Liver (tissue), 9 donors: Measurements from ENCODE around the gene DPF3. TPM values are rescaled to one million over a fixed set of nuclear protein-coding genes. Genes with fewer than 3 reads are reported as not detected.

Source experiments
- DNase-seq: peaks from one replicate; pipeline ENCODE4 v3.0.0-alpha.2; 2017; ENCODE audit warnings: low spot score
- H3K27ac ChIP-seq, 2 donors: one replicate each; pipeline ENCODE4 v1.7.0; 2013; ENCODE audit warnings: inconsistent platforms in 2 of 2, low read length in 2 of 2, control low read depth in 1 of 2, low read depth in 1 of 2, mild to moderate bottlenecking in 1 of 2
- H3K27me3 ChIP-seq, 4 donors: one replicate each; pipeline versions ENCODE4 v1.6.1 to v1.7.0; 2013; ENCODE audit warnings: low read length in 3 of 4, inconsistent platforms in 1 of 4, mild to moderate bottlenecking in 1 of 4, moderate library complexity in 1 of 4; ENCODE audit not compliant: control insufficient read depth in 4 of 4, insufficient read depth in 4 of 4
- H3K36me3 ChIP-seq, 4 donors: one replicate each; pipeline versions ENCODE4 v1.6.1 to v1.7.0; 2013; ENCODE audit warnings: low read length in 3 of 4, mild to moderate bottlenecking in 3 of 4, low read depth in 1 of 4, moderate library complexity in 1 of 4; ENCODE audit not compliant: control insufficient read depth in 4 of 4, insufficient read depth in 3 of 4
- H3K4me1 ChIP-seq, 4 donors: one replicate each; pipeline versions ENCODE4 v1.6.1 to v1.7.0; 2013; ENCODE audit warnings: low read length in 3 of 4, mild to moderate bottlenecking in 3 of 4, moderate library complexity in 1 of 4; ENCODE audit not compliant: control insufficient read depth in 4 of 4, insufficient read depth in 4 of 4
- H3K4me3 ChIP-seq, 3 donors: one replicate each; pipeline versions ENCODE4 v1.6.1 to v1.7.0; 2013; ENCODE audit warnings: low read length in 3 of 3, control low read depth in 1 of 3, low read depth in 1 of 3, mild to moderate bottlenecking in 1 of 3
- H3K9ac ChIP-seq, 2 donors: one replicate each; pipeline ENCODE4 v1.7.0; 2013; ENCODE audit warnings: low read length in 2 of 2, mild to moderate bottlenecking in 2 of 2, moderate library complexity in 2 of 2, control low read depth in 1 of 2, low read depth in 1 of 2
- H3K9me3 ChIP-seq, 4 donors: one replicate each; pipeline versions ENCODE4 v1.6.1 to v1.7.0; 2013; ENCODE audit warnings: low read length in 3 of 4; ENCODE audit not compliant: control insufficient read depth in 4 of 4
- EGR1 ChIP-seq, 2 donors: IDR thresholded peaks; 2 replicates each; pipeline ENCODE4 v1.6.1; 2016 to 2018; ENCODE audit warnings: antibody characterized with exemption in 2 of 2, low read depth in 2 of 2
- FOXA1 ChIP-seq: IDR thresholded peaks from 2 replicates; pipeline ENCODE4 v1.6.1; 2016; ENCODE audit warnings: antibody characterized with exemption
- FOXA2 ChIP-seq: IDR thresholded peaks from 2 replicates; pipeline ENCODE4 v1.6.1; 2016; ENCODE audit warnings: antibody characterized with exemption
- GABPA ChIP-seq, 2 donors: IDR thresholded peaks in 1 of 2; conservative IDR thresholded peaks in 1 of 2; 2 replicates each; pipeline ENCODE4 v1.6.1; 2016; ENCODE audit warnings: antibody characterized with exemption in 2 of 2, mild to moderate bottlenecking in 1 of 2, moderate library complexity in 1 of 2
- HNF4A ChIP-seq, 2 donors: conservative IDR thresholded peaks; 2 replicates each; pipeline ENCODE4 v1.6.1; 2016; ENCODE audit warnings: antibody characterized with exemption in 2 of 2, mild to moderate bottlenecking in 2 of 2
- HNF4G ChIP-seq: IDR thresholded peaks from 2 replicates; pipeline ENCODE4 v1.6.1; 2016; ENCODE audit warnings: antibody characterized with exemption
- JUND ChIP-seq, 2 donors: IDR thresholded peaks; 2 replicates each; pipeline ENCODE4 v1.6.1; 2016; ENCODE audit warnings: antibody characterized with exemption in 2 of 2
- NR2F2 ChIP-seq: IDR thresholded peaks from 2 replicates; pipeline ENCODE4 v1.6.1; 2016; ENCODE audit warnings: antibody characterized with exemption
- RAD21 ChIP-seq, 2 donors: IDR thresholded peaks; 2 replicates each; pipeline ENCODE4 v1.6.1; 2016; ENCODE audit warnings: antibody characterized with exemption in 2 of 2, mild to moderate bottlenecking in 2 of 2
- RXRA ChIP-seq, 2 donors: IDR thresholded peaks; 2 replicates each; pipeline ENCODE4 v1.6.1; 2017 to 2018; ENCODE audit warnings: antibody characterized with exemption in 2 of 2, mild to moderate bottlenecking in 1 of 2
- SP1 ChIP-seq: IDR thresholded peaks from 2 replicates; pipeline ENCODE4 v1.6.1; 2018; ENCODE audit warnings: antibody characterized with exemption, mild to moderate bottlenecking
- TAF1 ChIP-seq: conservative IDR thresholded peaks from 2 replicates; pipeline ENCODE4 v1.6.1; 2016; ENCODE audit warnings: antibody characterized with exemption, mild to moderate bottlenecking
- YY1 ChIP-seq: IDR thresholded peaks from 2 replicates; pipeline ENCODE4 v1.6.1; 2016; ENCODE audit warnings: antibody characterized with exemption, mild to moderate bottlenecking
- WGBS: extraction: QIAGEN DNeasy Blood & Tissue Kit; methylation state at CpG from one replicate; pipeline ENCODE4 v1.1.7; 2013; 5-methylcytosine and 5-hydroxymethylcytosine counted together
- polyA plus RNA-seq, 2 donors: library from polyadenylated mRNA; stranded (reverse) in 1 of 2; unstranded in 1 of 2; fragments of 200-250 nt in 1 of 2; fragments of >200 nt in 1 of 2; fragmentation: Nextera tagmentation in 1 of 2; extraction: Ambion mirVana in 1 of 2; gene quantifications; one replicate each; pipeline versions ENCODE4 v1.2.1 to v1.2.3, GENCODE V29; 2013 to 2015
- total RNA-seq, 2 donors: library from RNA; depleted of rRNA; stranded (reverse); fragments of >200 nt; gene quantifications; one replicate each; pipeline ENCODE4 v1.2.3, GENCODE V29; 2014
- TF ChIP-seq, protein P1 (sequence below): IDR thresholded peaks from 2 replicates; pipeline ENCODE4 v1.6.1; 2016; ENCODE audit warnings: antibody characterized with exemption
- TF ChIP-seq, protein P2 (sequence below): IDR thresholded peaks from 2 replicates; pipeline ENCODE4 v1.6.1; 2016; ENCODE audit warnings: antibody characterized with exemption
- TF ChIP-seq, protein P3 (sequence below): IDR thresholded peaks from 2 replicates; pipeline ENCODE4 v1.6.1; 2016; ENCODE audit warnings: antibody characterized with exemption
- TF ChIP-seq, protein P4 (sequence below): IDR thresholded peaks from 2 replicates; pipeline ENCODE4 v1.6.1; 2016; ENCODE audit warnings: antibody characterized with exemption, mild to moderate bottlenecking
- TF ChIP-seq, protein P5 (sequence below): fragments of 150-350 bp; IDR thresholded peaks from 2 replicates; pipeline ENCODE4 v1.5.1; 2017; ENCODE audit warnings: improper control_type of control experiment, low read depth, low read length; ENCODE audit not compliant: missing input control
- donor health status: healthy.
- donor health status: healthy.
- donor health status: healthy.
- donor health status: healthy.
- donor health status: healthy.

DPF3 gene
- total and polyA plus RNA-seq, 4 donors, result 1.1 to 23.2 (median 2.5) TPM

DNA sequence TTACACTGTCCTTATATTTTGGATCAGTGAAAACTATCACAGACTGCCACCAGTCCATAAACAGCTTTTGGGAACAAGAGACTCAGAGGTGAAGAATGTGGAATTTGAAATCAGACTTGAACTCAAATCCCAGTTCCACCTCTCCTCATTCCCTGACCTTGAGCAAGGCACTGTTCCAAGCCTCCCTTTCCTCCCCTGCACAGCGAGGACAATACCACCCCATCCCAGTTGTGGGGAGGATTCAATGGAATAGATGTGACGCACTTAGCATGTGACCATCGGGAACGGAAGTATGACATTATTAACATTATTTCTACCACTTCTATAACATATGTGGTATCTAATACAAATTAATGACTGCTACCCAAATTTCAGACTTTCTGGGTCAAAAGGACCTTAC, 63.5 kb downstream of the DPF3 start (continued):
- TF ChIP-seq, protein P1, sequence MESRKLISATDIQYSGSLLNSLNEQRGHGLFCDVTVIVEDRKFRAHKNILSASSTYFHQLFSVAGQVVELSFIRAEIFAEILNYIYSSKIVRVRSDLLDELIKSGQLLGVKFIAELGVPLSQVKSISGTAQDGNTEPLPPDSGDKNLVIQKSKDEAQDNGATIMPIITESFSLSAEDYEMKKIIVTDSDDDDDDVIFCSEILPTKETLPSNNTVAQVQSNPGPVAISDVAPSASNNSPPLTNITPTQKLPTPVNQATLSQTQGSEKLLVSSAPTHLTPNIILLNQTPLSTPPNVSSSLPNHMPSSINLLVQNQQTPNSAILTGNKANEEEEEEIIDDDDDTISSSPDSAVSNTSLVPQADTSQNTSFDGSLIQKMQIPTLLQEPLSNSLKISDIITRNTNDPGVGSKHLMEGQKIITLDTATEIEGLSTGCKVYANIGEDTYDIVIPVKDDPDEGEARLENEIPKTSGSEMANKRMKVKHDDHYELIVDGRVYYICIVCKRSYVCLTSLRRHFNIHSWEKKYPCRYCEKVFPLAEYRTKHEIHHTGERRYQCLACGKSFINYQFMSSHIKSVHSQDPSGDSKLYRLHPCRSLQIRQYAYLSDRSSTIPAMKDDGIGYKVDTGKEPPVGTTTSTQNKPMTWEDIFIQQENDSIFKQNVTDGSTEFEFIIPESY, result no peak

DNA sequence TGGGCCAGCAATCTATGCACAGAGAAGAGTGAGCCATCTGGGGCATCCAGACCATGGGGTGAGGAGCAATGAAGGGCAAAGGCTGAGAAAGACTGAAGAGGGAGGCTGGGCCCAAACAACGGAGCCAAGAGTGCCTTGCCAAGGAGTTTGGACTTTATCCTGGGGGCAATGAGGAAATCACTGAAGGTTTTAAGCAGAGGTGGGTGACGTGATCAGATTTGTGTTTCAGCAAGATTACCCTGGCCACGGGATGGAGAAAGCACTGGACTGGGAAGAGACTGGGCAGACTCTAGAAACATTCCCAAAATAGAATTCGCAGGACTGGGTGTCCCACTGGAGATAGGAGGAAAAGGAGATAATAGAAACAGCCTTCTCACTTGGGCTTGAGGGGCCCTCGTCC, 65.3 kb downstream of the DPF3 start:
- H3K9me3 ChIP-seq, result no peaks in the 10 kb centered on the region
- H3K4me3 ChIP-seq, result no peak overlapping the region
- WGBS, result 33% methylated on average over 5 of the region's 5 CpGs
- peak overlapping the region; percentile 36 to 61 for H3K9ac ChIP-seq
- H3K36me3 ChIP-seq, result no peaks in the 10 kb centered on the region
- TF ChIP-seq, protein P2, sequence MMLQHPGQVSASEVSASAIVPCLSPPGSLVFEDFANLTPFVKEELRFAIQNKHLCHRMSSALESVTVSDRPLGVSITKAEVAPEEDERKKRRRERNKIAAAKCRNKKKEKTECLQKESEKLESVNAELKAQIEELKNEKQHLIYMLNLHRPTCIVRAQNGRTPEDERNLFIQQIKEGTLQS, result peak; percentile 83
- TF ChIP-seq EGR1 (IDR thresholded peaks at IDR 0.05; ENCODE audit: low read depth in 2 of 2) (peak in 1 of 2 donors; percentile 83), TAF1 (no peak), FOXA2 (peak; percentile 48), JUND (IDR thresholded peaks at IDR 0.05) (peak; percentile 93 to 96), NR2F2 (no peak), HNF4A (conservative IDR thresholded peaks at IDR 0.05) (peak; percentile 98 to 99), RAD21 (IDR thresholded peaks at IDR 0.05) (peak; percentile 63 to 66), SP1 (peak; percentile 78), YY1 (peak; percentile 76), HNF4G (peak; percentile 97), RXRA (IDR thresholded peaks at IDR 0.05) (peak; percentile 73 to 96), FOXA1 (peak; percentile 68), GABPA (IDR thresholded peaks at IDR 0.05 in 1 of 2, conservative IDR thresholded peaks at IDR 0.05 in 1 of 2) (peak in 1 of 2 donors; percentile 54)
- TF ChIP-seq, protein P3, sequence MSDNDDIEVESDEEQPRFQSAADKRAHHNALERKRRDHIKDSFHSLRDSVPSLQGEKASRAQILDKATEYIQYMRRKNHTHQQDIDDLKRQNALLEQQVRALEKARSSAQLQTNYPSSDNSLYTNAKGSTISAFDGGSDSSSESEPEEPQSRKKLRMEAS, result peak; percentile 78
- TF ChIP-seq, protein P4, sequence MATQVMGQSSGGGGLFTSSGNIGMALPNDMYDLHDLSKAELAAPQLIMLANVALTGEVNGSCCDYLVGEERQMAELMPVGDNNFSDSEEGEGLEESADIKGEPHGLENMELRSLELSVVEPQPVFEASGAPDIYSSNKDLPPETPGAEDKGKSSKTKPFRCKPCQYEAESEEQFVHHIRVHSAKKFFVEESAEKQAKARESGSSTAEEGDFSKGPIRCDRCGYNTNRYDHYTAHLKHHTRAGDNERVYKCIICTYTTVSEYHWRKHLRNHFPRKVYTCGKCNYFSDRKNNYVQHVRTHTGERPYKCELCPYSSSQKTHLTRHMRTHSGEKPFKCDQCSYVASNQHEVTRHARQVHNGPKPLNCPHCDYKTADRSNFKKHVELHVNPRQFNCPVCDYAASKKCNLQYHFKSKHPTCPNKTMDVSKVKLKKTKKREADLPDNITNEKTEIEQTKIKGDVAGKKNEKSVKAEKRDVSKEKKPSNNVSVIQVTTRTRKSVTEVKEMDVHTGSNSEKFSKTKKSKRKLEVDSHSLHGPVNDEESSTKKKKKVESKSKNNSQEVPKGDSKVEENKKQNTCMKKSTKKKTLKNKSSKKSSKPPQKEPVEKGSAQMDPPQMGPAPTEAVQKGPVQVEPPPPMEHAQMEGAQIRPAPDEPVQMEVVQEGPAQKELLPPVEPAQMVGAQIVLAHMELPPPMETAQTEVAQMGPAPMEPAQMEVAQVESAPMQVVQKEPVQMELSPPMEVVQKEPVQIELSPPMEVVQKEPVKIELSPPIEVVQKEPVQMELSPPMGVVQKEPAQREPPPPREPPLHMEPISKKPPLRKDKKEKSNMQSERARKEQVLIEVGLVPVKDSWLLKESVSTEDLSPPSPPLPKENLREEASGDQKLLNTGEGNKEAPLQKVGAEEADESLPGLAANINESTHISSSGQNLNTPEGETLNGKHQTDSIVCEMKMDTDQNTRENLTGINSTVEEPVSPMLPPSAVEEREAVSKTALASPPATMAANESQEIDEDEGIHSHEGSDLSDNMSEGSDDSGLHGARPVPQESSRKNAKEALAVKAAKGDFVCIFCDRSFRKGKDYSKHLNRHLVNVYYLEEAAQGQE, result peak; percentile 62
- TF ChIP-seq, protein P5, sequence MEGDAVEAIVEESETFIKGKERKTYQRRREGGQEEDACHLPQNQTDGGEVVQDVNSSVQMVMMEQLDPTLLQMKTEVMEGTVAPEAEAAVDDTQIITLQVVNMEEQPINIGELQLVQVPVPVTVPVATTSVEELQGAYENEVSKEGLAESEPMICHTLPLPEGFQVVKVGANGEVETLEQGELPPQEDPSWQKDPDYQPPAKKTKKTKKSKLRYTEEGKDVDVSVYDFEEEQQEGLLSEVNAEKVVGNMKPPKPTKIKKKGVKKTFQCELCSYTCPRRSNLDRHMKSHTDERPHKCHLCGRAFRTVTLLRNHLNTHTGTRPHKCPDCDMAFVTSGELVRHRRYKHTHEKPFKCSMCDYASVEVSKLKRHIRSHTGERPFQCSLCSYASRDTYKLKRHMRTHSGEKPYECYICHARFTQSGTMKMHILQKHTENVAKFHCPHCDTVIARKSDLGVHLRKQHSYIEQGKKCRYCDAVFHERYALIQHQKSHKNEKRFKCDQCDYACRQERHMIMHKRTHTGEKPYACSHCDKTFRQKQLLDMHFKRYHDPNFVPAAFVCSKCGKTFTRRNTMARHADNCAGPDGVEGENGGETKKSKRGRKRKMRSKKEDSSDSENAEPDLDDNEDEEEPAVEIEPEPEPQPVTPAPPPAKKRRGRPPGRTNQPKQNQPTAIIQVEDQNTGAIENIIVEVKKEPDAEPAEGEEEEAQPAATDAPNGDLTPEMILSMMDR, result no peak
- TF ChIP-seq, protein P1, result peak; percentile 70
- no peaks in the 10 kb centered on the region for H3K27me3 ChIP-seq
- DNase-seq, result no peak
- peak overlapping the region; percentile 90 to 94 for H3K27ac ChIP-seq
- H3K4me1 ChIP-seq, result peaks cover 0 to 14% (median 9%) of the 10 kb centered on the region in 4 donors
